DND-41 (cell line): ENCODE data around the gene SMARCD1.

Experiments used
- CTCF ChIP-seq: IDR thresholded peaks from 2 replicates; pipeline ENCODE4 v1.5.1; 2012; ENCODE audit warnings: borderline replicate concordance, low read length, moderate library complexity, mild to moderate bottlenecking; ENCODE audit not compliant: poor library complexity, severe bottlenecking; ENCODE audit errors: extremely low read depth
- EZH2 ChIP-seq: IDR thresholded peaks from 3 replicates; pipeline ENCODE4 v1.6.1; 2012; ENCODE audit warnings: borderline replicate concordance, low read depth, mild to moderate bottlenecking, moderate library complexity, low read length, inconsistent platforms; ENCODE audit not compliant: severe bottlenecking

- TF ChIP-seq CTCF (no peak), EZH2 (no peak)
Observed at GRCh38 chr12:50041062-50041860, 43.9 kb upstream of the SMARCD1 start.
